ENCODE data around the gene PCED1B. TPM values are rescaled to one million over a fixed set of nuclear protein-coding genes. Genes with fewer than 3 reads are reported as not detected.

PCED1B gene
- polyA plus RNA-seq, 1 donor (not counting 4 experiments of a cell fraction or from before 2014, with no cell fraction given): 3.2 TPM

GRCh38 chr12:47276253-47276620, 196.8 kb downstream of the PCED1B start:
- no peak for DNase-seq (ENCODE audit: low read depth, low spot score)
- peak overlapping the region; percentile 24 for H3K9ac ChIP-seq (ENCODE audit: control insufficient read depth, extremely low read depth, insufficient read depth, low read length)

GRCh38 chr12:47276621-47277309, 197.3 kb downstream of the PCED1B start:
- Histone ChIP-seq H3K79me2 (ENCODE audit: control insufficient read depth, insufficient read depth, low read length) (peaks cover 3% of the 10 kb centered on the region), H3K9ac (ENCODE audit: control insufficient read depth, extremely low read depth, insufficient read depth, low read length) (peak overlapping the region; percentile 57), H3K27me3 (ENCODE audit: control insufficient read depth, extremely low read depth, insufficient read depth, low read length) (no peaks in the 10 kb centered on the region), H3K9me3 (ENCODE audit: control insufficient read depth, low read depth, low read length) (no peaks in the 10 kb centered on the region), H3K4me2 (ENCODE audit: control insufficient read depth, extremely low read depth, insufficient read depth, low read depth, low read length) (peak overlapping the region; percentile 52), H3K9me1 (ENCODE audit: control insufficient read depth, extremely low read depth, insufficient read depth, low read length) (no peaks in the 10 kb centered on the region), H3K4me1 (ENCODE audit: control insufficient read depth, extremely low read depth, insufficient read depth, low read length) (peaks cover 64% of the 10 kb centered on the region), H2AFZ (ENCODE audit: control insufficient read depth, low read length) (no peak overlapping the region), H3K36me3 (ENCODE audit: control insufficient read depth in 2 of 2, extremely low read depth in 1 of 2, insufficient read depth in 2 of 2, low read length in 2 of 2) (peaks cover 0 to 3% of the 10 kb centered on the region in 2 experiments), H3K4me3 (ENCODE audit: control insufficient read depth in 2 of 3, extremely low read depth in 1 of 3, insufficient read depth in 2 of 3, low read depth in 1 of 3, low read length in 3 of 3) (peak overlapping the region in 1 of 3 experiments; percentile 15), H4K20me1 (ENCODE audit: control insufficient read depth, extremely low read depth, insufficient read depth, low read length) (no peaks in the 10 kb centered on the region), H3K27ac (ENCODE audit: control insufficient read depth, insufficient read depth, low read length) (peak overlapping the region; percentile 94)
- dilution Hi-C loops (cut with MboI; ENCODE audit: extremely low pct_ligation_motif_present, low sequenced_read_pairs): no loop called here
- TF ChIP-seq CTCF (optimal IDR thresholded peaks at IDR 0.05 in 1 of 3, IDR thresholded peaks at IDR 0.05 in 1 of 3, conservative IDR thresholded peaks at IDR 0.05 in 1 of 3; ENCODE audit: extremely low read depth in 1 of 3, insufficient read depth in 2 of 3, low read length in 3 of 3): no peak
- no peak for TF ChIP-seq EZH2 (IDR thresholded peaks at IDR 0.05; ENCODE audit: low read length)
- peak; percentile 88 for FAIRE-seq
- DNase-seq (ENCODE audit: low read depth, low spot score): no peak

More at GRCh38 chr12:47276253-47276620, 196.8 kb downstream of the PCED1B start:
- no peak for FAIRE-seq
- dilution Hi-C loops (cut with MboI; ENCODE audit: extremely low pct_ligation_motif_present, low sequenced_read_pairs): no loop called here
- H3K4me3 ChIP-seq (ENCODE audit: control insufficient read depth in 2 of 3, extremely low read depth in 1 of 3, insufficient read depth in 2 of 3, low read depth in 1 of 3, low read length in 3 of 3): no peak overlapping the region
- H3K27me3 ChIP-seq (ENCODE audit: control insufficient read depth, extremely low read depth, insufficient read depth, low read length): no peaks in the 10 kb centered on the region
- no peaks in the 10 kb centered on the region for H3K9me1 ChIP-seq (ENCODE audit: control insufficient read depth, extremely low read depth, insufficient read depth, low read length)
- H2AFZ ChIP-seq (ENCODE audit: control insufficient read depth, low read length): no peak overlapping the region
- peaks cover 0 to 3% of the 10 kb centered on the region in 2 experiments for H3K36me3 ChIP-seq (ENCODE audit: control insufficient read depth in 2 of 2, extremely low read depth in 1 of 2, insufficient read depth in 2 of 2, low read length in 2 of 2)
- no peak for TF ChIP-seq EZH2 (IDR thresholded peaks at IDR 0.05; ENCODE audit: low read length)
- TF ChIP-seq CTCF (optimal IDR thresholded peaks at IDR 0.05 in 1 of 3, IDR thresholded peaks at IDR 0.05 in 1 of 3, conservative IDR thresholded peaks at IDR 0.05 in 1 of 3; ENCODE audit: extremely low read depth in 1 of 3, insufficient read depth in 2 of 3, low read length in 3 of 3): no peak
- H4K20me1 ChIP-seq (ENCODE audit: control insufficient read depth, extremely low read depth, insufficient read depth, low read length): no peaks in the 10 kb centered on the region
- peaks cover 3% of the 10 kb centered on the region for H3K79me2 ChIP-seq (ENCODE audit: control insufficient read depth, insufficient read depth, low read length)
- H3K4me2 ChIP-seq (ENCODE audit: control insufficient read depth, extremely low read depth, insufficient read depth, low read depth, low read length): peak overlapping the region; percentile 30
- H3K4me1 ChIP-seq (ENCODE audit: control insufficient read depth, extremely low read depth, insufficient read depth, low read length): peaks cover 63% of the 10 kb centered on the region
- peak overlapping the region; percentile 94 for H3K27ac ChIP-seq (ENCODE audit: control insufficient read depth, insufficient read depth, low read length)
- no peaks in the 10 kb centered on the region for H3K9me3 ChIP-seq (ENCODE audit: control insufficient read depth, low read depth, low read length)

All from keratinocyte (primary cell).